Trophoblast cell (in vitro differentiated cells and primary cell): ENCODE measurements around the gene NBAS.

Experiments
- DNase-seq, 2 donors: peaks; one replicate each; pipeline ENCODE4 v3.0.0-alpha.2; 2016
- H2AFZ ChIP-seq: 2 replicates; pipeline ENCODE4 v1.6.1; 2013; ENCODE audit warnings: low read length, moderate library complexity, mild to moderate bottlenecking; ENCODE audit not compliant: insufficient read depth, poor library complexity
- H2AK5ac ChIP-seq: 2 replicates; pipeline ENCODE4 v1.6.1; 2013; ENCODE audit warnings: mild to moderate bottlenecking, low read length
- H2BK120ac ChIP-seq: 2 replicates; pipeline ENCODE4 v1.6.1; 2013; ENCODE audit warnings: low read length, mild to moderate bottlenecking, moderate library complexity; ENCODE audit not compliant: insufficient read depth, poor library complexity
- H2BK12ac ChIP-seq: 2 replicates; pipeline ENCODE4 v1.6.1; 2013; ENCODE audit warnings: mild to moderate bottlenecking, low read length, moderate library complexity
- H2BK5ac ChIP-seq: 2 replicates; pipeline ENCODE4 v1.6.1; 2013; ENCODE audit warnings: low read length, low read depth, moderate library complexity, mild to moderate bottlenecking; ENCODE audit not compliant: poor library complexity
- H3K14ac ChIP-seq: 2 replicates; pipeline ENCODE4 v1.6.1; 2013; ENCODE audit warnings: mild to moderate bottlenecking, low read length
- H3K18ac ChIP-seq: 2 replicates; pipeline ENCODE4 v1.6.1; 2013; ENCODE audit warnings: mild to moderate bottlenecking, low read length
- H3K23ac ChIP-seq: 2 replicates; pipeline ENCODE4 v1.6.1; 2013; ENCODE audit warnings: low read length
- H3K27ac ChIP-seq: 2 replicates; pipeline ENCODE4 v1.5.1; 2013; ENCODE audit warnings: low read depth, mild to moderate bottlenecking, inconsistent platforms, low read length, moderate library complexity
- H3K27me3 ChIP-seq: 2 replicates; pipeline ENCODE4 v1.6.1; 2013; ENCODE audit warnings: inconsistent platforms, mild to moderate bottlenecking, low read length, moderate library complexity; ENCODE audit not compliant: insufficient read depth
- H3K36me3 ChIP-seq, 2 experiments: 1 replicate in 1 of 2; 2 replicates in 1 of 2; pipeline ENCODE4 v1.6.1; 2013; ENCODE audit warnings: low read length in 2 of 2, mild to moderate bottlenecking in 2 of 2, moderate library complexity in 1 of 2; ENCODE audit not compliant: insufficient read depth in 2 of 2, control insufficient read depth in 1 of 2
- H3K4ac ChIP-seq: 2 replicates; pipeline ENCODE4 v1.6.1; 2013; ENCODE audit warnings: low read depth, mild to moderate bottlenecking, low read length, moderate library complexity
- H3K4me1 ChIP-seq, 2 experiments: 1 replicate in 1 of 2; 2 replicates in 1 of 2; pipeline ENCODE4 v1.6.1; 2013; ENCODE audit warnings: low read length in 2 of 2, mild to moderate bottlenecking in 2 of 2, moderate library complexity in 1 of 2; ENCODE audit not compliant: insufficient read depth in 2 of 2, control insufficient read depth in 1 of 2
- H3K4me2 ChIP-seq: 2 replicates; pipeline ENCODE4 v1.6.1; 2013; ENCODE audit warnings: inconsistent platforms, mild to moderate bottlenecking, low read length, moderate library complexity
- H3K4me3 ChIP-seq: 2 replicates; pipeline ENCODE4 v1.5.1; 2013; ENCODE audit warnings: mild to moderate bottlenecking, low read depth, low read length, inconsistent platforms
- H3K79me1 ChIP-seq: one replicate; pipeline ENCODE4 v1.6.1; 2013; ENCODE audit warnings: low read length
- H3K79me2 ChIP-seq: 2 replicates; pipeline ENCODE4 v1.6.1; 2013; ENCODE audit warnings: low read length, mild to moderate bottlenecking; ENCODE audit not compliant: control insufficient read depth, insufficient read depth, poor library complexity
- H3K9ac ChIP-seq: 2 replicates; pipeline ENCODE4 v1.6.1; 2013; ENCODE audit warnings: mild to moderate bottlenecking, low read length
- H3K9me3 ChIP-seq: 2 replicates; pipeline ENCODE4 v1.6.1; 2013; ENCODE audit warnings: low read depth, mild to moderate bottlenecking, control low read depth, inconsistent platforms, low read length; ENCODE audit not compliant: insufficient read depth
- H4K12ac ChIP-seq: 2 replicates; pipeline ENCODE4 v1.6.1; 2013; ENCODE audit warnings: low read depth, mild to moderate bottlenecking, low read length, moderate library complexity
- H4K8ac ChIP-seq: 2 replicates; pipeline ENCODE4 v1.6.1; 2013; ENCODE audit warnings: low read depth, mild to moderate bottlenecking, low read length, moderate library complexity
- H4K91ac ChIP-seq: one replicate; pipeline ENCODE4 v1.6.1; 2013; ENCODE audit warnings: low read depth, mild to moderate bottlenecking, low read length, moderate library complexity
- WGBS: extraction: QIAGEN DNeasy Blood & Tissue Kit; methylation state at CpG from one replicate; pipeline ENCODE4 v1.1.7; 2013; ENCODE audit warnings: missing lambda C conversion rate; ENCODE audit not compliant: insufficient read length, insufficient coverage; ENCODE audit errors: extremely low coverage; 5-methylcytosine and 5-hydroxymethylcytosine counted together

Gene NBAS

DNA sequence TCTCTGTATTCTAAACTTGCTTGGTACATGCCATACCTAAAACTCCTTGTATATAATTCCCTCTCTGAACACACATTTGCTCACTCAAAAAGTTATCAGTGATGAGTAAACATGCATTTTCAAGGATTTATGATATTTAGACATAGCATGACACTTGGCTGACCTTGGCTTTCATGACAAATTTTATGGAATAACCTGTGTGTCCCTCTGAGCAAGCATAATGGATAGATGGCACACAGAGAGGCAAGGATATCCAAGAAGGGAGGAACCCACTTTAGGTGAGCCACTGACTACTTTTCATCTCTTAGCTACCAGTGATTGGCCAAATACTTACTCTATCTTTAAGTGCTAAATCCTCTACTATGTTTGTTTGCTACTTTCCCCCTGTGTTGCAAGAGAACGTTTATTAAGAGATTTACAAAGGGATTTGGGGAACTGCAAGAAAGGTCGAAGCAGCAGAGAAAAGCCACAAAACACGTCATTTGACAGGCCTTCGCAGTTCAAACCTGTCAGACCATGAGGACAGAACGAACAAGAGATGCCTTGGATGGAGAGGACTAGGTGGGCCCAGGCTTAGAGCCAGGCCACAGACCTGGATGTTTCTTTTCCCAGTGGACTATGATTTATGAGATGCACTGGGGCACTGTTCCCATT is 379.9 kb downstream of the NBAS start:
- Histone ChIP-seq H3K79me2 (no peaks in the 10 kb centered on the region), H2AK5ac (no peak overlapping the region), H2BK12ac (no peak overlapping the region), H4K12ac (no peak overlapping the region), H3K4me3 (no peak overlapping the region), H3K79me1 (no peaks in the 10 kb centered on the region), H3K27ac (no peak overlapping the region), H3K4me1 (peaks cover 0 to 2% of the 10 kb centered on the region in 2 experiments), H4K91ac (no peak overlapping the region), H3K36me3 (peaks cover 0 to 2% of the 10 kb centered on the region in 2 experiments), H2BK120ac (no peak overlapping the region), H4K8ac (no peak overlapping the region), H3K4me2 (no peak overlapping the region), H3K4ac (no peak overlapping the region), H2BK5ac (no peak overlapping the region), H3K18ac (no peak overlapping the region), H2AFZ (no peak overlapping the region), H3K23ac (no peak overlapping the region), H3K9me3 (no peaks in the 10 kb centered on the region), H3K14ac (no peak overlapping the region), H3K27me3 (no peaks in the 10 kb centered on the region), H3K9ac (no peak overlapping the region)
- WGBS: no CpG with 5 or more reads among the region's 5 CpGs
- no peak for DNase-seq

- Histone ChIP-seq H4K12ac (no peak overlapping the region), H2BK5ac (no peak overlapping the region), H3K14ac (no peak overlapping the region), H3K4me1 (peaks cover 0 to 2% of the 10 kb centered on the region in 2 experiments), H4K8ac (no peak overlapping the region), H3K23ac (no peak overlapping the region), H2BK12ac (no peak overlapping the region), H3K18ac (no peak overlapping the region), H2BK120ac (no peak overlapping the region), H3K4ac (no peak overlapping the region), H2AK5ac (no peak overlapping the region), H3K4me3 (no peak overlapping the region), H3K4me2 (no peak overlapping the region), H3K9me3 (no peaks in the 10 kb centered on the region), H4K91ac (no peak overlapping the region), H3K36me3 (peaks cover 0 to 2% of the 10 kb centered on the region in 2 experiments), H3K27me3 (no peaks in the 10 kb centered on the region), H2AFZ (no peak overlapping the region), H3K79me1 (no peaks in the 10 kb centered on the region), H3K27ac (no peak overlapping the region), H3K79me2 (no peaks in the 10 kb centered on the region), H3K9ac (no peak overlapping the region)
- no CpG with 5 or more reads among the region's 9 CpGs for WGBS
- DNase-seq: no peak
Observed at GRCh38 chr2:15180379-15180778, 380.8 kb downstream of the NBAS start.

DNA sequence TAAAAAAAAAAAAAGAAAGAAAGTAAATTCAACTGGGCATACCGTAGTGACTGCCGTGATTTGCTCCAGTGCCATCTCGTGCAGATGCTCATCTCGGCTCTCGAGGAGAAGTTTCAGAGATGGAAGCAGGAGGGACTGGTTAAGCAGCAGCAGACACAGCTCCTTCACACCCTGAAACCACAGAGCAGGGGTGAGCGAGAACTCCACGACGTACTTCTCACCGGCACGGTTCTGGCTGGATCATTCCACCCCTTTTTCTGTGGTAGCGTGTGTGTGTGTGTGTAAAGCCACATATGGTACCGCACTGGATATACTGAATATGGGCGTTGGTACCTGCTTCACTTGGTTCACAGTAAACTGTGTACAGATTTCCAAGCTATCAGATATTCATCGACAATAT is 382.2 kb downstream of the NBAS start:
- H4K91ac ChIP-seq: no peak overlapping the region
- H3K18ac ChIP-seq: no peak overlapping the region
- WGBS: no CpG with 5 or more reads among the region's 14 CpGs
- H3K79me2 ChIP-seq: no peaks in the 10 kb centered on the region
- no peak overlapping the region for H3K27ac ChIP-seq
- H3K4ac ChIP-seq: no peak overlapping the region
- no peaks in the 10 kb centered on the region for H3K27me3 ChIP-seq
- no peak overlapping the region for H3K14ac ChIP-seq
- H3K9me3 ChIP-seq: no peaks in the 10 kb centered on the region
- no peak overlapping the region for H2AK5ac ChIP-seq
- H3K9ac ChIP-seq: peak overlapping the region; percentile 54
- no peak overlapping the region for H4K12ac ChIP-seq
- H3K4me1 ChIP-seq: peaks cover 0 to 2% of the 10 kb centered on the region in 2 experiments
- H2BK120ac ChIP-seq: no peak overlapping the region
- no peak overlapping the region for H3K4me2 ChIP-seq
- no peak overlapping the region for H3K23ac ChIP-seq
- no peak overlapping the region for H2BK12ac ChIP-seq
- H3K36me3 ChIP-seq: peaks cover 0 to 2% of the 10 kb centered on the region in 2 experiments
- H3K4me3 ChIP-seq: no peak overlapping the region
- no peak for DNase-seq
- H3K79me1 ChIP-seq: no peaks in the 10 kb centered on the region
- no peak overlapping the region for H2BK5ac ChIP-seq
- H2AFZ ChIP-seq: no peak overlapping the region
- H4K8ac ChIP-seq: no peak overlapping the region

- Histone ChIP-seq H4K91ac (no peak overlapping the region), H3K79me2 (no peaks in the 10 kb centered on the region), H3K9me3 (no peaks in the 10 kb centered on the region), H3K4me2 (no peak overlapping the region), H2BK5ac (no peak overlapping the region), H4K8ac (no peak overlapping the region), H3K4ac (no peak overlapping the region), H2BK12ac (no peak overlapping the region), H3K4me3 (no peak overlapping the region), H3K23ac (no peak overlapping the region), H3K27ac (no peak overlapping the region), H3K18ac (no peak overlapping the region), H2AFZ (no peak overlapping the region), H2AK5ac (no peak overlapping the region), H3K79me1 (no peaks in the 10 kb centered on the region), H3K14ac (no peak overlapping the region), H2BK120ac (no peak overlapping the region), H3K9ac (no peak overlapping the region), H3K4me1 (peaks cover 0 to 2% of the 10 kb centered on the region in 2 experiments), H4K12ac (no peak overlapping the region), H3K27me3 (no peaks in the 10 kb centered on the region), H3K36me3 (peaks cover 0 to 2% of the 10 kb centered on the region in 2 experiments)
- WGBS: no CpG with 5 or more reads among the region's 6 CpGs
- no peak for DNase-seq
Observed at GRCh38 chr2:15177103-15177502, 384.0 kb downstream of the NBAS start.
